Measurements from ENCODE around the gene GSTA4. TPM values are rescaled to one million over a fixed set of nuclear protein-coding genes. Genes with fewer than 3 reads are reported as not detected.
"Not testable (repeated sequence)": the region's sequence is repeated elsewhere in the genome, so short reads cannot be mapped to it uniquely, and the experiment has no call there.

GSTA4 gene
- total RNA-seq, 6 experiments from 2014 or later, result 15.5 to 21.2 (median 19.7) TPM

- no peak for DNase-seq
- no peak for TF ChIP-seq CTCF (IDR thresholded peaks at IDR 0.05)
- Mint-ChIP-seq H3K27ac (no peak overlapping the region), H3K4me1 (ENCODE audit: low read depth) (no peaks in the 10 kb centered on the region), H3K4me3 (no peak overlapping the region), H3K9me3 (peaks cover 8% of the 10 kb centered on the region), H3K27me3 (ENCODE audit: insufficient read depth) (peaks cover 20% of the 10 kb centered on the region), H3K36me3 (ENCODE audit: low read depth) (peaks cover 15% of the 10 kb centered on the region; the same call in 1 of the 2 replicates)
Measured at GRCh38 chr6:52964318-52964717, 30.8 kb downstream of the GSTA4 start.

GRCh38 chr6:52962701-52963100 is 32.4 kb downstream of the GSTA4 start:
- H3K27ac Mint-ChIP-seq, result no peak overlapping the region
- H3K36me3 Mint-ChIP-seq (ENCODE audit: low read depth), result peaks cover 15% of the 10 kb centered on the region; the same call in 1 of the 2 replicates
- H3K27me3 Mint-ChIP-seq (ENCODE audit: insufficient read depth), result peaks cover 24% of the 10 kb centered on the region
- no peak for TF ChIP-seq CTCF (IDR thresholded peaks at IDR 0.05)
- no peaks in the 10 kb centered on the region for H3K4me1 Mint-ChIP-seq (ENCODE audit: low read depth)
- no peak for DNase-seq
- H3K4me3 Mint-ChIP-seq, result no peak overlapping the region
- peaks cover 8% of the 10 kb centered on the region for H3K9me3 Mint-ChIP-seq

- peaks cover 16% of the 10 kb centered on the region for H3K27me3 Mint-ChIP-seq (ENCODE audit: insufficient read depth)
- not testable (repeated sequence) for H3K4me3 Mint-ChIP-seq, H3K27ac Mint-ChIP-seq
Measured at GRCh38 chr6:52961022-52961421, 34.1 kb downstream of the GSTA4 start.

GRCh38 chr6:52960211-52960610 is 34.9 kb downstream of the GSTA4 start:
- H3K36me3 Mint-ChIP-seq (ENCODE audit: low read depth), result peaks cover 15% of the 10 kb centered on the region; the same call in 1 of the 2 replicates
- H3K4me1 Mint-ChIP-seq (ENCODE audit: low read depth); DNase-seq; H3K27ac Mint-ChIP-seq; H3K9me3 Mint-ChIP-seq; H3K4me3 Mint-ChIP-seq: not testable (repeated sequence)
- H3K27me3 Mint-ChIP-seq (ENCODE audit: insufficient read depth), result peaks cover 16% of the 10 kb centered on the region

More at GRCh38 chr6:52961022-52961421, 34.1 kb downstream of the GSTA4 start:
- DNase-seq; H3K9me3 Mint-ChIP-seq; H3K4me1 Mint-ChIP-seq (ENCODE audit: low read depth): not testable (repeated sequence)
- peaks cover 15% of the 10 kb centered on the region; the same call in 1 of the 2 replicates for H3K36me3 Mint-ChIP-seq (ENCODE audit: low read depth)

- no peak overlapping the region for H3K4me3 Mint-ChIP-seq
- H3K36me3 Mint-ChIP-seq (ENCODE audit: low read depth), result peaks cover 15% of the 10 kb centered on the region; the same call in 1 of the 2 replicates
- peaks cover 17% of the 10 kb centered on the region for H3K27me3 Mint-ChIP-seq (ENCODE audit: insufficient read depth)
- TF ChIP-seq CTCF (IDR thresholded peaks at IDR 0.05), result no peak
- no peak overlapping the region for H3K27ac Mint-ChIP-seq
- peaks cover 8% of the 10 kb centered on the region for H3K9me3 Mint-ChIP-seq
- peaks cover 13% of the 10 kb centered on the region for H3K4me1 Mint-ChIP-seq (ENCODE audit: low read depth)
- DNase-seq, result no peak
Measured at GRCh38 chr6:52958546-52959255, 36.4 kb downstream of the GSTA4 start.

GRCh38 chr6:52955871-52956270 is 39.2 kb downstream of the GSTA4 start:
- Mint-ChIP-seq H3K27me3 (ENCODE audit: insufficient read depth) (peaks cover 11% of the 10 kb centered on the region), H3K27ac (no peak overlapping the region), H3K4me3 (no peak overlapping the region), H3K4me1 (ENCODE audit: low read depth) (peaks cover 17% of the 10 kb centered on the region), H3K36me3 (ENCODE audit: low read depth) (peaks cover 7% of the 10 kb centered on the region; the same call in 1 of the 2 replicates), H3K9me3 (no peaks in the 10 kb centered on the region)
- TF ChIP-seq CTCF (IDR thresholded peaks at IDR 0.05), result no peak
- no peak for DNase-seq

All from HFFc6 (cell line).